Parathyroid adenoma (tissue), 2 donors: ENCODE data around the gene MDN1.
"Not testable (repeated sequence)": the region's sequence is repeated elsewhere in the genome, so short reads cannot be mapped to it uniquely, and the experiment has no call there.

ENCODE experiments used
- H2AFZ ChIP-seq: fragments of 300-600 bp; sonication (generic); one replicate; pipeline ENCODE4 v1.7.0; 2017; ENCODE audit warnings: antibody characterized with exemption, mild to moderate bottlenecking
- H3K27ac ChIP-seq: fragments of 300-600 bp; sonication (generic); one replicate; pipeline ENCODE4 v1.7.0; 2017
- H3K27me3 ChIP-seq: fragments of 300-600 bp; sonication (generic); one replicate; pipeline ENCODE4 v1.7.0; 2017; ENCODE audit warnings: low read length; ENCODE audit not compliant: control insufficient read depth, insufficient read depth
- H3K36me3 ChIP-seq: fragments of 300-600 bp; sonication (generic); one replicate; pipeline ENCODE4 v1.7.0; 2017; ENCODE audit warnings: low read length; ENCODE audit not compliant: control insufficient read depth, insufficient read depth
- H3K4me1 ChIP-seq: fragments of 300-600 bp; sonication (generic); one replicate; pipeline ENCODE4 v1.7.0; 2017; ENCODE audit warnings: control low read depth
- H3K4me2 ChIP-seq: fragments of 300-600 bp; sonication (generic); one replicate; pipeline ENCODE4 v1.7.0; 2017; ENCODE audit warnings: low read length
- H3K4me3 ChIP-seq: fragments of 300-600 bp; sonication (generic); one replicate; pipeline ENCODE4 v1.7.0; 2017; ENCODE audit warnings: low read depth, low read length
- H3K79me2 ChIP-seq: fragments of 300-600 bp; sonication (generic); one replicate; pipeline ENCODE4 v1.7.0; 2017; ENCODE audit warnings: control low read depth
- H3K9ac ChIP-seq: fragments of 300-600 bp; sonication (generic); one replicate; pipeline ENCODE4 v1.7.0; 2017; ENCODE audit warnings: mild to moderate bottlenecking
- H3K9me3 ChIP-seq: fragments of 300-600 bp; sonication (generic); one replicate; pipeline ENCODE4 v1.7.0; 2017; ENCODE audit warnings: low read length; ENCODE audit not compliant: control insufficient read depth
- CTCF ChIP-seq: fragments of 300-600 bp; sonication (generic); IDR thresholded peaks from one replicate; pipeline ENCODE4 v1.7.0; 2017; ENCODE audit warnings: antibody characterized with exemption, mild to moderate bottlenecking
- donor health status: primary hyperparathyroidism.

Gene MDN1

GRCh38 chr6:89786970-89787369 is 32.6 kb downstream of the MDN1 start:
- Histone ChIP-seq H3K9me3 (no peaks in the 10 kb centered on the region), H3K79me2 (no peaks in the 10 kb centered on the region), H2AFZ (no peak overlapping the region), H3K36me3 (no peaks in the 10 kb centered on the region), H3K4me1 (no peaks in the 10 kb centered on the region), H3K27ac (no peak overlapping the region), H3K4me2 (no peak overlapping the region), H3K27me3 (no peaks in the 10 kb centered on the region), H3K9ac (no peak overlapping the region), H3K4me3 (no peak overlapping the region)
- TF ChIP-seq CTCF, result no peak

- Histone ChIP-seq H3K4me3 (no peak overlapping the region), H3K9me3 (no peaks in the 10 kb centered on the region), H3K36me3 (no peaks in the 10 kb centered on the region), H3K4me1 (no peaks in the 10 kb centered on the region), H2AFZ (no peak overlapping the region), H3K4me2 (no peak overlapping the region), H3K27me3 (no peaks in the 10 kb centered on the region), H3K79me2 (no peaks in the 10 kb centered on the region), H3K27ac (no peak overlapping the region), H3K9ac (no peak overlapping the region)
- TF ChIP-seq CTCF, result no peak
These were observed 34.8 kb downstream of the MDN1 start for GRCh38 chr6:89784838-89785237.

- not testable (repeated sequence) for H3K27ac ChIP-seq, H3K4me1 ChIP-seq, H3K27me3 ChIP-seq, H3K79me2 ChIP-seq, H2AFZ ChIP-seq, H3K36me3 ChIP-seq, H3K4me2 ChIP-seq, H3K9me3 ChIP-seq, H3K9ac ChIP-seq, H3K4me3 ChIP-seq
These were observed 36.3 kb downstream of the MDN1 start for GRCh38 chr6:89783293-89783692.

- Histone ChIP-seq H3K27ac (no peak overlapping the region), H2AFZ (no peak overlapping the region), H3K4me3 (no peak overlapping the region), H3K4me2 (no peak overlapping the region), H3K4me1 (no peaks in the 10 kb centered on the region), H3K79me2 (no peaks in the 10 kb centered on the region), H3K36me3 (no peaks in the 10 kb centered on the region), H3K27me3 (no peaks in the 10 kb centered on the region), H3K9ac (no peak overlapping the region), H3K9me3 (no peaks in the 10 kb centered on the region)
- TF ChIP-seq CTCF, result no peak
These were observed 37.4 kb downstream of the MDN1 start for GRCh38 chr6:89782222-89782621.

- H3K79me2 ChIP-seq, result no peaks in the 10 kb centered on the region
- no peak overlapping the region for H2AFZ ChIP-seq
- TF ChIP-seq CTCF, result no peak
- no peak overlapping the region for H3K4me3 ChIP-seq
- no peak overlapping the region for H3K9ac ChIP-seq
- H3K36me3 ChIP-seq, result no peaks in the 10 kb centered on the region
- no peaks in the 10 kb centered on the region for H3K9me3 ChIP-seq
- no peaks in the 10 kb centered on the region for H3K4me1 ChIP-seq
- H3K4me2 ChIP-seq, result no peak overlapping the region
- H3K27ac ChIP-seq, result no peak overlapping the region
- no peaks in the 10 kb centered on the region for H3K27me3 ChIP-seq
These were observed 38.2 kb downstream of the MDN1 start for GRCh38 chr6:89781070-89782034.
